CD4-positive, alpha-beta T cell (primary cell): Measurements from ENCODE around the gene BAZ2A. TPM values are rescaled to one million over a fixed set of nuclear protein-coding genes. Genes with fewer than 3 reads are reported as not detected.

Source experiments
- ATAC-seq: fragments of 200-7000 bp; cut with Tn5 transposase; one replicate; pipeline ENCODE4 v1.10.0; 2022; ENCODE audit warnings: mild to moderate bottlenecking; ENCODE audit not compliant: poor library complexity
- CTCF ChIA-PET: fragments of 350-600 bp; sonication (Branson Sonifier 250); formaldehyde crosslinking; loops from one replicate; lab custom pipeline; 2021; ENCODE audit warnings: antibody characterized with exemption, inconsistent platforms; lab: Charles Lee
- POLR2A ChIA-PET: fragments of 350-600 bp; sonication (Branson Sonifier 250); formaldehyde crosslinking; loops from one replicate; lab custom pipeline; 2021; ENCODE audit warnings: antibody characterized with exemption, inconsistent platforms; lab: Charles Lee
- DNase-seq, 14 experiments: peaks; one replicate each; pipeline ENCODE4 v3.0.0-alpha.2; 2013 to 2020; ENCODE audit warnings: mixed read lengths in 2 of 14
- H3K27ac ChIP-seq, 2 donors: one replicate each; pipeline versions ENCODE4 v1.5.1 to v1.7.0; 2013; ENCODE audit warnings: low read length in 2 of 2, low read depth in 1 of 2, mild to moderate bottlenecking in 1 of 2
- H3K27me3 ChIP-seq, 2 experiments: 1 replicate in 1 of 2; 2 replicates in 1 of 2; pipeline versions ENCODE4 v1.6.1 to v1.7.0; 2013; ENCODE audit warnings: low read length in 2 of 2, control low read depth in 1 of 2, mild to moderate bottlenecking in 1 of 2, moderate library complexity in 1 of 2; ENCODE audit not compliant: insufficient read depth in 2 of 2, control insufficient read depth in 1 of 2
- H3K36me3 ChIP-seq: one replicate; pipeline ENCODE4 v1.6.1; 2013; ENCODE audit warnings: low read length, control low read depth; ENCODE audit not compliant: insufficient read depth
- H3K4me1 ChIP-seq: one replicate; pipeline ENCODE4 v1.6.1; 2013; ENCODE audit warnings: low read length, control low read depth; ENCODE audit not compliant: insufficient read depth
- H3K4me3 ChIP-seq: one replicate; pipeline ENCODE4 v1.5.1; 2013; ENCODE audit warnings: mild to moderate bottlenecking, low read length, moderate library complexity
- H3K9me3 ChIP-seq, 2 experiments: 1 replicate in 1 of 2; 2 replicates in 1 of 2; pipeline versions ENCODE4 v1.6.1 to v1.7.0; 2013; ENCODE audit warnings: low read length in 2 of 2, mild to moderate bottlenecking in 2 of 2, control low read depth in 1 of 2, moderate library complexity in 1 of 2; ENCODE audit not compliant: control insufficient read depth in 1 of 2, insufficient read depth in 1 of 2
- H3K27ac Mint-ChIP-seq: one replicate; pipeline ENCODE4 v1.8.0; 2020; ENCODE audit warnings: mixed read lengths
- H3K27me3 Mint-ChIP-seq: one replicate; pipeline ENCODE4 v1.8.0; 2021; ENCODE audit warnings: mixed read lengths
- H3K36me3 Mint-ChIP-seq: one replicate; pipeline ENCODE4 v1.8.0; 2021; ENCODE audit warnings: low read depth, mixed read lengths
- H3K4me1 Mint-ChIP-seq: one replicate; pipeline ENCODE4 v1.8.0; 2021; ENCODE audit warnings: low read depth, mixed read lengths
- H3K4me3 Mint-ChIP-seq: one replicate; pipeline ENCODE4 v1.8.0; 2020; ENCODE audit warnings: mild to moderate bottlenecking, mixed read lengths
- H3K9me3 Mint-ChIP-seq: one replicate; pipeline ENCODE4 v1.8.0; 2020; ENCODE audit warnings: mixed read lengths
- CTCF ChIP-seq: fragments of 200-600 bp; IDR thresholded peaks from one replicate; pipeline ENCODE4 v1.8.0; 2022; ENCODE audit warnings: antibody characterized with exemption, mild to moderate bottlenecking
- intact Hi-C, 2 experiments: fragments of 100-400 bp; cut with DNase I in 1 of 2; cut with micrococcal nuclease in 1 of 2; formaldehyde crosslinking; loops; one replicate each; pipeline versions ENCODE4 v1.15.1 to v1.9.0; 2023 to 2025; cut with DNase I, micrococcal nuclease
- total RNA-seq, 174 experiments: library from RNA in 2 of 174; stranded (reverse) in 2 of 174; gene quantifications; one replicate each; pipeline ENCODE4 v1.2.3 and lab custom pipeline; 2021 to 2026

The BAZ2A gene
- total RNA-seq, 2 experiments from 2014 or later: 207 to 211 TPM

GRCh38 chr12:56601503-56601902, 28.6 kb downstream of the BAZ2A start:
- Mint-ChIP-seq H3K4me3 (no peak overlapping the region), H3K9me3 (no peaks in the 10 kb centered on the region), H3K27me3 (no peaks in the 10 kb centered on the region), H3K27ac (no peak overlapping the region), H3K36me3 (peaks cover 100% of the 10 kb centered on the region), H3K4me1 (no peaks in the 10 kb centered on the region)
- H3K36me3 ChIP-seq: peaks cover 99% of the 10 kb centered on the region
- H3K27ac ChIP-seq: no peak overlapping the region
- intact Hi-C loops: no loop called here
- H3K9me3 ChIP-seq: no peaks in the 10 kb centered on the region
- H3K4me1 ChIP-seq: no peaks in the 10 kb centered on the region
- no peak for TF ChIP-seq CTCF
- H3K4me3 ChIP-seq: no peak overlapping the region
- DNase-seq (peak; percentile 14 to 59 (median 34)), ATAC-seq (peak; percentile 69)
- ChIA-PET CTCF (interaction anchor here (0.5 to 2.4 kb wide), 3 partner anchors 27 to 79 kb away, joined by 3 to 14 read pairs (median 9); no protein-coding TSS in a partner anchor), POLR2A (interaction anchor here (1.7 to 2.5 kb wide), 3 partner anchors 27 to 86 kb away, joined by 4 to 12 read pairs (median 6); partner anchors contain the start of genes BAZ2A and PTGES3)
- H3K27me3 ChIP-seq: no peaks in the 10 kb centered on the region

- no peaks in the 10 kb centered on the region for H3K9me3 Mint-ChIP-seq
- no peak overlapping the region for H3K27ac ChIP-seq
- ChIA-PET CTCF (interaction anchor here (2.1 to 2.4 kb wide), 2 partner anchors 28 to 35 kb away, joined by 9 to 14 read pairs; no protein-coding TSS in a partner anchor), POLR2A (interaction anchor here (1.7 to 2.5 kb wide), 3 partner anchors 28 to 87 kb away, joined by 4 to 12 read pairs (median 6); partner anchors contain the start of genes BAZ2A and PTGES3)
- H3K27me3 Mint-ChIP-seq: no peaks in the 10 kb centered on the region
- no peaks in the 10 kb centered on the region for H3K4me1 ChIP-seq
- H3K36me3 ChIP-seq: peaks cover 97% of the 10 kb centered on the region
- H3K9me3 ChIP-seq: no peaks in the 10 kb centered on the region
- H3K4me1 Mint-ChIP-seq: no peaks in the 10 kb centered on the region
- peaks cover 99% of the 10 kb centered on the region for H3K36me3 Mint-ChIP-seq
- H3K27me3 ChIP-seq: no peaks in the 10 kb centered on the region
- H3K27ac Mint-ChIP-seq: no peak overlapping the region
- intact Hi-C loops: no loop called here
- no peak for TF ChIP-seq CTCF
- H3K4me3 ChIP-seq: no peak overlapping the region
- no peak for DNase-seq
- no peak for ATAC-seq
- H3K4me3 Mint-ChIP-seq: no peak overlapping the region
Observed at GRCh38 chr12:56600753-56601152, 29.4 kb downstream of the BAZ2A start.

- no peaks in the 10 kb centered on the region for H3K9me3 ChIP-seq
- ChIA-PET POLR2A (no interaction called here), CTCF (no interaction called here)
- no peak for DNase-seq
- TF ChIP-seq CTCF: no peak
- H3K4me3 ChIP-seq: no peak overlapping the region
- peaks cover 91% of the 10 kb centered on the region for H3K36me3 ChIP-seq
- no peaks in the 10 kb centered on the region for H3K27me3 Mint-ChIP-seq
- H3K27ac Mint-ChIP-seq: no peak overlapping the region
- H3K4me1 ChIP-seq: no peaks in the 10 kb centered on the region
- no peak overlapping the region for H3K4me3 Mint-ChIP-seq
- H3K27me3 ChIP-seq: no peaks in the 10 kb centered on the region
- ATAC-seq: no peak
- intact Hi-C loops: loop anchor here in 1 of 2 experiments (10.0 kb wide), 1 partner anchor 485 kb away; the partner anchor contains the start of genes RPL41 and ZC3H10
- peaks cover 89% of the 10 kb centered on the region for H3K36me3 Mint-ChIP-seq
- H3K9me3 Mint-ChIP-seq: no peaks in the 10 kb centered on the region
- H3K4me1 Mint-ChIP-seq: no peaks in the 10 kb centered on the region
- H3K27ac ChIP-seq: no peak overlapping the region
Observed at GRCh38 chr12:56599797-56600196, 30.3 kb downstream of the BAZ2A start.
